Keratinocyte (primary cell): ENCODE measurements around the gene GPBAR1.

Source experiments
- CTCF ChIP-seq, 3 experiments: IDR thresholded peaks in 1 of 3; conservative IDR thresholded peaks in 1 of 3; optimal IDR thresholded peaks in 1 of 3; 2 replicates in 2 of 3; 3 replicates in 1 of 3; pipeline versions ENCODE3 to v1.5.1; 2011; ENCODE audit warnings: low read length in 3 of 3, mild to moderate bottlenecking in 3 of 3, moderate library complexity in 2 of 3, control low read depth in 1 of 3, inconsistent platforms in 1 of 3; ENCODE audit not compliant: insufficient read depth in 2 of 3; ENCODE audit errors: extremely low read depth in 1 of 3
- EZH2 ChIP-seq: IDR thresholded peaks from one replicate; pipeline ENCODE4 v1.6.1; 2012; ENCODE audit warnings: inconsistent platforms, mild to moderate bottlenecking, low read length, moderate library complexity

DNA sequence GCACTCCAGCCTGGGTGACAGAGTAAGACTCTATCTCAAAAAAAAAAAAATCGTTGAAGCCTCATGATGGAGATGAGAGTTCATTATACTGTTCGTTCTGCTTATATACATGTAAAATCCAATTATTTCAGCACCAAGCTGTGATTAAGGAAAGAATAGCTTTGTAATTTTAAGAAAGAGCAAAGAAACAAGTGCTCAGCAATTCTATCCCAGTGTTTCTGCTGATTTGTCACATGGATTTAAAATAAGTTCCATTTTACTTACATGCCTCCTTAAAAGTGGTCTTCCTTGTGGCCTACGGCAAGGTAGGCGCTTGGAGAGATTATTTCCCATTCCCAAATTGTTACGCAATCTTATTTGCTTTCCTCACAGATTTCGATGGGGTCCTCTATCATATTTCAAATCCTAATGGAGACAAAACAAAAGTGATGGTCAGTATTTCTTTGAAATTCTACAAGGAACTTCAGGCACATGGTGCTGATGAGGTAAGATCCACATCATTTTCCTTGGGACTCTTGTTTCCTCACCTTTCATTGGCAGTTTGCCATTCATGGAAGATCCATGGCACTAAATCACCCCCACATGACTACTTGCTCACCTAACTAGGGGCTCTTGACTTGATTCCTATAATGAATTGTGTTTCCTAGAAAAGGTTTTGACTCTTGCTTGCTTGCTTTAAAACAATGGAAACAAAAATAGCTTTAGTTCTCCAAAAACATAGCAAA, 32.3 kb upstream of the GPBAR1 start:
- TF ChIP-seq CTCF (optimal IDR thresholded peaks at IDR 0.05 in 1 of 3, IDR thresholded peaks at IDR 0.05 in 1 of 3, conservative IDR thresholded peaks at IDR 0.05 in 1 of 3; ENCODE audit: extremely low read depth in 1 of 3, insufficient read depth in 2 of 3, low read length in 3 of 3) (no peak), EZH2 (no peak)
